MV-4-11 (cell line): ENCODE results near the gene ANKRD63.

Experiments
- DNase-seq: peaks from one replicate; lab custom pipeline; 2025; lab: John Stamatoyannopoulos, UW

The ANKRD63 gene

GRCh38 chr15:40242601-40243000 lies 40.3 kb downstream of the ANKRD63 start:
- no peak for DNase-seq

GRCh38 chr15:40242213-40242599 lies 40.7 kb downstream of the ANKRD63 start:
- no peak for DNase-seq

DNA sequence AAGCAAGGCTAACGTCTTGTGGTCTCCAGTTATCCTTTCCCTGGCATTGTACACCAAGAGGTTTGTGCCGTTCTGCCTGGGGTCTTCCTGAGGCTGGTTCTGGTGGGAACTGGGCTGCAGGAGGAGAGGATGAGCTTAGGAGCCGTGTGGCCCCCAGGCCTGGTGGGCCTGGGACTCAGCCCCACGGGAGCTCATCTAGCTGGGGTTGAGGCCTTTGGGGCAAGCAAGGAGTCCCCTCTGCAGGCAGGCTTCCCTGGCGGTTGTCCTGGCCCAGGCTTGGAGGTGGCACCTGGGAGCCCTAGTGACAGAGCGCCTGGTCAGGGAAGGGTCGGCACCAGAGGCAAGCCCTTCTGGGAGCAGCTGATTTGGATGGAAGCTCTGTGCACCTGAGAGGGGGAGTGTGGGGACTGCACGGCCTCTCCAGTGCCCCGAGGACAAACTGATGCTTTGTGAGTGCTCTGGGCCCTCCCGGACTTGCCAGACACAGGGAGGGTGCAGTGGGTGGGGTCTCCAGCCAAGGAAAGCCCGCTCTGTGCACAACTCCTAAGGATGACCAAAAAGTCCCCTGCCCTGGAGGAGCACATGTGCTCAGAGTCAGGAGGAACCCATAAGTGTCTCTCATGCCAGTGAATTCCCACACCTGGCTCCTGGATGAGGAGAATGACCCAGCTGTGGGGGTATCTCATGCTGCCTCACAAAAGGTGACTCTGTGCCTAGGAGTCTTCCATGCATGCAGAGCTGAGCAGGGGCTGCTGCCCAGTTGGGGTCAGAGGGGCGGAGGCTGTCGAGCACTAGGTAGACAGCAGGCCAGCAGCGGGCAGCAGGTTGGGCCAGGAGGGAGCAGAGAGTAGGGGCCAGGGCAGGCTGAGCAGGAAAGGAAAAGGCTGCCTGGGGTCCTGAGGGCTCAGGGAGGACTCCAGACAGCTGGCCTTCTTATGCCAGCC lies 41.3 kb downstream of the ANKRD63 start:
- no peak for DNase-seq

- DNase-seq: no peak
These were observed 42.1 kb downstream of the ANKRD63 start for GRCh38 chr15:40240619-40241221.

GRCh38 chr15:40239693-40240618 lies 42.9 kb downstream of the ANKRD63 start:
- DNase-seq: no peak

DNA sequence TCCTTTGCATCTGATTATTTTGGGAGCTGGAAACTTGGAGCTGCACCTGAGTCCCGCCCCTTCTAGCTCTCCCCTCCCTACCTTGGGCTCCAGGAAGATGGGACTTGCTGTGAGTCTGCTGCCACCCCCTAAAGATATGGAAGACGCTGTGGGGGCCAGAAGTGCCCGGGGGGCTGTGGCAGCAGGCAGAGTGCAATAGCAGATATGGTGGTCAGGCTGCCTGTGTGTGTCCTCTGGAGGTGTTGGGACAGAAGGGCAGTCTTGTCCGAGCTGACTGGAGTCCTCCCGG lies 43.5 kb downstream of the ANKRD63 start:
- DNase-seq: no peak

GRCh38 chr15:40238532-40239403 lies 44.1 kb downstream of the ANKRD63 start, which contains the start of gene PAK6:
TSS of gene PAK6 (plus strand) at chr15:40239063. CDS start at chr15:40264786, 25,723 bp downstream.
- DNase-seq: peak; percentile 21

DNA sequence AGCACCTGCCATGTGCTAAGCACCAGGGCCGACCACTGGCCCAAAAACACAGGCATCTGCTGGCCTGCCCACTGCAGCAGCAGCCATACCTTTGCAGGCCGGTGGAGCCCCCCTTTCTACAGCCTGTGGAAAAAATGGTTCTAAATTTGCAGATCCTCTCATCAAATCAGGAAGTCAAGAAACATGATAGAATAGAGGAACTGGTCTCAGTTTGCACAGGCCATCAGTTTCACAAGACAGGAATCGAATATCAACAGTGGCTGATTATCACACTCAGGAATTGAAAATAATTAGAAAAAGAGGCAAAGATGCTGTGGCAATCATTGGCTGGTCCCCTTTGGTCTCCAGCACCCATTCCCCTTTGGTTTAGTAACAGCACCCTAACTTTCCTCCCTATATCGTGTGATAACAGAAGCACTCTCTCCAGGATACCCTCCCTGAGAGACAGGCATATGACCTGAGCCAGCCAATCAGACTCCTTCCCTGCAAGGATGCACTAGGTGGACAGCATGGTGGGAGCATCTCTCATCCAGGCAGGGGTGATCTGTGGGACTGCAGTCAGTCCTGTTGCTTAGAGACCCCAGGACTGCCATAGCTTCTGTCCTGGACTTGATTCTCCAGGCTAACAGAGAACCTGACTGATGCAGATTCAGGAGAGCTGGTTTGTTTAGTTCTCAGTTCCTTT lies 47.5 kb downstream of the ANKRD63 start:
- DNase-seq: peak; percentile 79

DNA sequence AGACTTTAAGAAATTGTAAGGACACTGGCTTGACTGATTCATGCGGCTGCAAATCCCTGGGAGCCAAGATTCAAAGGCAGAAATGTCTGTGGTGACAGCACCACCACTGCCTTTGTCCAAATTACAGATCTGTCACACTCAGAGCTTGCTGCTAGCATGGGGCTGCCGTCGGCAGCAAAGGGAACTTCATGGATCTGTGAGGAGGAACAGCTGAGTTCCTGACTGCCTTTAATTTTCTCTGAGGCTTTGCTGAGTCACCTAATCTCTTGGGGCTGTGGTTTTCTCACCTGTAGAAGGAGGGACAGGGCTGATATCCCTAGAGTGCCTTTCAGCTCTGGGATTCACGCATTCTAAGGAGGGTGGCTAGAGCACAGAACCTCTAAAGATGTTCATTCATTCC lies 48.1 kb downstream of the ANKRD63 start:
- DNase-seq: peak; percentile 27

DNA sequence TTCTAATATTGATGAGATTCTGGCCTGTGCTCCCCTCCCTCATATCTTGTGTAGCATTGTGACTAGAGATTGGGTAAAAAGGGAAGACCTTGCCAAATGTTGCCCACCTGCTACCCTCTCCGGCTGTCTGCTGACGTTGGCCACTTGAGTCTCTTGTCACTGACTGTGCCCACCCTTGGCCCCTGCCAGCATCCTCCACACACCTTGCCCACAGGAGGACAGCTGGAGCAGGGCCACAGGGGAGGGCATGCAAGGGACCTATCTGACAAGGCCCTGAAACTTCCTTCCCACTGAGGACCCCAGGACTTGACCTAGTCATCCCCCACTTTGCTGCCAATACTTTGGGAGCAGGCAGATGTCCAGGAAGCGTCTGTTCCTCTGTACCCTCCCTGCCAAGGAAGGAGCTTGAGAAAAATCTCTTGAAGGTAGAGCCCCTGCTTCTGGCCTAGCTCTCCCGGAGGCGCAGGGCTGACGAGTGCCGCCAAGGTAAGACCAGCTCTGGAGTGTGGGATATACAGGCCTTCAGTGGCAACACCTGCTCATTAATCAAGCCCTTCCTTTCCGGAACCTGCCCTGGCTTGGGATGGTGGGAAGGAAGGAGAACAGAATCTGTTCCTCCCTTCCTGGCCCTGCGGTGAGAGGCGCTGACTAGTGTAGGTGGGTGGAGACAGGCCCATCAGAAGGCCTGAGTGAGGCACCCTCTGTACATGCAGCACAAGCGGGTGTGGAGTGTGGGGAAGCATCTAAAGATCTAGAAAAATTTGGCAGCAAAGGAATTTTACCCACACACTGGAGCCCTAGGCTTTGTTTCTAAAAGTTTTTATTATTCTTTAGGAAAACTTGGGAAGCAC lies 48.9 kb downstream of the ANKRD63 start:
- no peak for DNase-seq

DNA sequence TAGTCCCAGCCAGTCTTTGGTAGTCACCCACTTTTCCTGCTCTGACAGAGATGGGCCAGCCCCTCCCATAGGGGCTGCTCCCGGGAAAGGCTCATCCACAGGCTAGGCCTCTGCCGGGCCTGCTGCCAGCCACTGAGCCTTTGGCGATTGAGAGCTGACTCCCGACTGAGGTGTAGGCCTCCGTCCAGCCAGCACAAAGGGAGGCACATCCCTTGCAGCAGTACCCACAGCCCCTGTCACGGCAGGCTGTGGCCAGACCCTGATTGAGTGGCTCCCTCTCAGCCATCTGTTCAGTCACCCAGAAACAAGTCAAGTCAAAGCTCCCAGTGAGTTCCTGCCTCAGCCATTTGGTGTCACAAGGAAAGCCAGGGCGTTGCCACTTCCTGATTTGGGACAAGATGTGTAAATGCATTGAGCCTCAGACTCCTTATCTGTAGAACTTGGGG lies 50.2 kb downstream of the ANKRD63 start:
- DNase-seq: peak; percentile 57
